Testis (tissue), 2 donors: ENCODE results near the gene ABHD3.
"Not testable (repeated sequence)": the region's sequence is repeated elsewhere in the genome, so short reads cannot be mapped to it uniquely, and the experiment has no call there.

Experiments used
- CTCF ChIP-seq, 3 experiments: fragments of 450-650 bp in 2 of 3; fragments of 200-600 bp in 1 of 3; sonication (generic) in 1 of 3; IDR thresholded peaks; one replicate each; pipeline ENCODE4 v1.5.1; 2016 to 2019; ENCODE audit warnings: antibody characterized with exemption in 3 of 3, mild to moderate bottlenecking in 2 of 3, moderate library complexity in 1 of 3
- POLR2A ChIP-seq: fragments of 450-650 bp; IDR thresholded peaks from one replicate; pipeline ENCODE4 v1.6.1; 2017; ENCODE audit warnings: antibody characterized with exemption, mild to moderate bottlenecking, moderate library complexity

GRCh38 chr18:21736926-21737325 is 32.4 kb upstream of the ABHD3 start:
- not testable (repeated sequence) for TF ChIP-seq CTCF (IDR thresholded peaks at IDR 0.05); POLR2A
